ENCODE measurements around the gene TWSG1. TPM values are rescaled to one million over a fixed set of nuclear protein-coding genes. Genes with fewer than 3 reads are reported as not detected.
"Not testable (repeated sequence)": the region's sequence is repeated elsewhere in the genome, so short reads cannot be mapped to it uniquely, and the experiment has no call there.

The TWSG1 gene
- total RNA-seq, 1 donor: 101 TPM

DNA sequence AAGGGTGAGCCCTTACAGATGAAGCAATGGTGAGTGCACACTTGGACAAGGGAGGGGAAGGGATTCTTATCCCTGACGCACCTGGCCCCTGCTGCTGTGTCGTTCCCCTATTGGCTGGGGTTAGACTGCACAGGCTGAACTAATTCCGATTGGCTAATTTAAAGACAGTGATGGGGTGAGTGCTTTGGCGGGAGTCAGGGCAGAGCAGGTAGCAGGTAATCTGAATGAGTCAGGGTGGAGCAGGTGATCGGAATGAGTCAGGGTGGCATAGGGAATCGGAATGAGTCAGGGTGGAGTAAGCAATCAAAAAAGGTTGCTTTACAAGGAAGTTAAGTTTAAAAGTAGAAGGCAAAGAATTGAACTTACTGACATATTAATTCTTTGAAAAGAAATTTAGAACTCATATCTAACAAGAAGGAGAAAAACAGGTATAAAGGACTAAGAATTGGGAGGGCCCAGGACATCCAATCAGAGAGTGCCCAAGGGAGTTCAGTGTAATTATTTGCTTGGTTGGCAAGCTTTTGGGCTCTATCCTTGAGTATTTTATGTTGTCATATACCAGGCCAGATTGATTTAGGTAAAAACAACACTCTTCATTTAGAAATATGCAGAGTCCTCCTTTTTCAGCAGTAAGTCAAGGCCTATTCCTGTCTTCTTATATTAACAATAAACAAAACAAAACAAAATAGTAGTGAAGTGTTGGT, 88.4 kb downstream of the TWSG1 start:
- H3K27ac ChIP-seq (ENCODE audit: low read depth, low read length): no peak overlapping the region
- H3K4me1 ChIP-seq (ENCODE audit: insufficient read depth, low read length): peaks cover 3% of the 10 kb centered on the region
- no peaks in the 10 kb centered on the region for H3K9me3 ChIP-seq (ENCODE audit: low read depth, low read length)
- no peak for DNase-seq (ENCODE audit: insufficient read length, low spot score, missing footprints)
- H3K79me2 ChIP-seq (ENCODE audit: insufficient read depth, low read length): no peaks in the 10 kb centered on the region
- no peak overlapping the region for H3K4me2 ChIP-seq (ENCODE audit: insufficient read depth, low read length)
- H3K36me3 ChIP-seq (ENCODE audit: insufficient read depth, low read length): no peaks in the 10 kb centered on the region
- no peak overlapping the region for H3K4me3 ChIP-seq (ENCODE audit: insufficient read depth, low read length)
- TF ChIP-seq, protein P1, sequence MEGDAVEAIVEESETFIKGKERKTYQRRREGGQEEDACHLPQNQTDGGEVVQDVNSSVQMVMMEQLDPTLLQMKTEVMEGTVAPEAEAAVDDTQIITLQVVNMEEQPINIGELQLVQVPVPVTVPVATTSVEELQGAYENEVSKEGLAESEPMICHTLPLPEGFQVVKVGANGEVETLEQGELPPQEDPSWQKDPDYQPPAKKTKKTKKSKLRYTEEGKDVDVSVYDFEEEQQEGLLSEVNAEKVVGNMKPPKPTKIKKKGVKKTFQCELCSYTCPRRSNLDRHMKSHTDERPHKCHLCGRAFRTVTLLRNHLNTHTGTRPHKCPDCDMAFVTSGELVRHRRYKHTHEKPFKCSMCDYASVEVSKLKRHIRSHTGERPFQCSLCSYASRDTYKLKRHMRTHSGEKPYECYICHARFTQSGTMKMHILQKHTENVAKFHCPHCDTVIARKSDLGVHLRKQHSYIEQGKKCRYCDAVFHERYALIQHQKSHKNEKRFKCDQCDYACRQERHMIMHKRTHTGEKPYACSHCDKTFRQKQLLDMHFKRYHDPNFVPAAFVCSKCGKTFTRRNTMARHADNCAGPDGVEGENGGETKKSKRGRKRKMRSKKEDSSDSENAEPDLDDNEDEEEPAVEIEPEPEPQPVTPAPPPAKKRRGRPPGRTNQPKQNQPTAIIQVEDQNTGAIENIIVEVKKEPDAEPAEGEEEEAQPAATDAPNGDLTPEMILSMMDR (IDR thresholded peaks at IDR 0.05; ENCODE audit: extremely low read depth, low read depth, low read length): no peak
- no peaks in the 10 kb centered on the region for H3K27me3 ChIP-seq (ENCODE audit: insufficient read depth, low read length)
- no peak overlapping the region for H2AFZ ChIP-seq (ENCODE audit: low read length)
- H4K20me1 ChIP-seq (ENCODE audit: insufficient read depth, low read length): no peaks in the 10 kb centered on the region

DNA sequence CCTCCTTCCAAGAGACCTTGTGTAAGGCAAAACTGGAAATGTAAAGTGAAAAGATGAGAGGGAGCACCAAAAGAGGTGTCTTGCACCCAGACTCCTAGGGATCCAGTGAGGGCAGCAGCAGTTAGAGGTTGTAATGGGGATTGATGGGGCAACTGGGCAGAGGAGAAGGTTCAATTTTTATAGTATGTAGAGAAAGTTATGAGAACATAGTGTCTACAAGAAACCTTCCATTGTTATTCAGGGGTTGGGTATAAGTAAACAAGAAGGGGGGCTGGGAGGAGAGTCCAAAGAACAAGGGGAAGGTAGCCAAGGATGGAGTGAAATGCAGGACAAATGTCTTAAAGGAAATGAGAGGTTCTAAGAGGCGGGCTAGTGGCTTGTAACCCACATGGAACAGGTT, 89.1 kb downstream of the TWSG1 start:
- H3K79me2 ChIP-seq (ENCODE audit: insufficient read depth, low read length); H3K4me3 ChIP-seq (ENCODE audit: insufficient read depth, low read length); H3K27me3 ChIP-seq (ENCODE audit: insufficient read depth, low read length); H3K9me3 ChIP-seq (ENCODE audit: low read depth, low read length); H3K36me3 ChIP-seq (ENCODE audit: insufficient read depth, low read length); H3K4me2 ChIP-seq (ENCODE audit: insufficient read depth, low read length); H3K4me1 ChIP-seq (ENCODE audit: insufficient read depth, low read length); H2AFZ ChIP-seq (ENCODE audit: low read length); H3K27ac ChIP-seq (ENCODE audit: low read depth, low read length); H4K20me1 ChIP-seq (ENCODE audit: insufficient read depth, low read length); DNase-seq (ENCODE audit: insufficient read length, low spot score, missing footprints): not testable (repeated sequence)

- not testable (repeated sequence) for H3K4me3 ChIP-seq (ENCODE audit: insufficient read depth, low read length); H3K4me1 ChIP-seq (ENCODE audit: insufficient read depth, low read length); H3K79me2 ChIP-seq (ENCODE audit: insufficient read depth, low read length); H3K27ac ChIP-seq (ENCODE audit: low read depth, low read length); H3K9me3 ChIP-seq (ENCODE audit: low read depth, low read length); H3K27me3 ChIP-seq (ENCODE audit: insufficient read depth, low read length); DNase-seq (ENCODE audit: insufficient read length, low spot score, missing footprints); H4K20me1 ChIP-seq (ENCODE audit: insufficient read depth, low read length); H2AFZ ChIP-seq (ENCODE audit: low read length); H3K4me2 ChIP-seq (ENCODE audit: insufficient read depth, low read length); H3K36me3 ChIP-seq (ENCODE audit: insufficient read depth, low read length)
Measured at GRCh38 chr18:9424235-9424634, 89.7 kb downstream of the TWSG1 start.

DNA sequence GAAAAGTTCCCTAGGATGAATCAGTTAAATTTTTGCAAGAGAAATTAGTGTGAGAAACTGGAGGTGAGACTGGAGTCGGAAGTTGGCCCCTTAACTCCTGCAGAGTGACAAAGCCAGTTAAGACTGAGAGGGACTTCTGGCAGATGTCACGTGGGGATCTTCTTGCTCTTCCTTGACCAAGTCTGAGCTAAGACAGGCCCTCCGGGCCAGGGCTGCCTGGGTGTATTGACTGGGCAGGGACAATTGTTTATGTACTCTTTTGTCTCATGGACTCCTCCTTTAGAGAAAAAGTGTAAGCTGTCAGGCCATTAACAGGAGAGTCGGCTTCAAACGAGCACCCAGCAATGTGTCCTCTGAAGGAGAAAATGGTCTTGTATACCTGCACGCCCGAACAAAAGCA, 92.2 kb downstream of the TWSG1 start:
- Histone ChIP-seq H3K4me2 (ENCODE audit: insufficient read depth, low read length) (no peak overlapping the region), H3K27me3 (ENCODE audit: insufficient read depth, low read length) (no peaks in the 10 kb centered on the region), H4K20me1 (ENCODE audit: insufficient read depth, low read length) (no peaks in the 10 kb centered on the region), H3K36me3 (ENCODE audit: insufficient read depth, low read length) (no peaks in the 10 kb centered on the region), H3K4me1 (ENCODE audit: insufficient read depth, low read length) (no peaks in the 10 kb centered on the region), H2AFZ (ENCODE audit: low read length) (no peak overlapping the region), H3K4me3 (ENCODE audit: insufficient read depth, low read length) (no peak overlapping the region), H3K27ac (ENCODE audit: low read depth, low read length) (no peak overlapping the region), H3K9me3 (ENCODE audit: low read depth, low read length) (no peaks in the 10 kb centered on the region), H3K79me2 (ENCODE audit: insufficient read depth, low read length) (no peaks in the 10 kb centered on the region)
- DNase-seq (ENCODE audit: insufficient read length, low spot score, missing footprints): no peak
- TF ChIP-seq, protein P1 (IDR thresholded peaks at IDR 0.05; ENCODE audit: extremely low read depth, low read depth, low read length): no peak

DNA sequence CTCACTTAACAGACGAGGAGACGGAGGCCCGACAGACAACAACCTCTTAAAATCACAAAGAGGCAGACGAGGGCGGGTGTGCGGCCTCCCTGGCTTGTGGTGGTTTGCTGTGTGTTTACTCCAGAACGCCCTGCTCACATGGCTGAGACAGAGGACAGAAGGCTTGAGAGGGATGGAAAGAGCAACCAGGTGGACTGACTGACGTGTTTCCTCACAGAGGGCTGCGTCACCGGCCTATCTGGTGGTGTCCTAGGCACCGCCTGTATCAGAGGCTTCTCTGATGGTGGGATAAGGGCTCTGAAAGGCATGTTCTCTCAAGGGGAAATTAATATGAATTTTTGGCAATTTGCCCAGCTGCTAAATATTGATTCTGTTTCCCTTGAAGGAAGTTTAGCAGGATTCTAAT, 93.7 kb downstream of the TWSG1 start:
- H3K4me2 ChIP-seq (ENCODE audit: insufficient read depth, low read length): no peak overlapping the region
- no peak overlapping the region for H2AFZ ChIP-seq (ENCODE audit: low read length)
- H3K79me2 ChIP-seq (ENCODE audit: insufficient read depth, low read length): no peaks in the 10 kb centered on the region
- H3K27me3 ChIP-seq (ENCODE audit: insufficient read depth, low read length): no peaks in the 10 kb centered on the region
- H3K36me3 ChIP-seq (ENCODE audit: insufficient read depth, low read length): no peaks in the 10 kb centered on the region
- no peak overlapping the region for H3K27ac ChIP-seq (ENCODE audit: low read depth, low read length)
- no peaks in the 10 kb centered on the region for H3K4me1 ChIP-seq (ENCODE audit: insufficient read depth, low read length)
- H4K20me1 ChIP-seq (ENCODE audit: insufficient read depth, low read length): no peaks in the 10 kb centered on the region
- no peak for DNase-seq (ENCODE audit: insufficient read length, low spot score, missing footprints)
- no peak overlapping the region for H3K4me3 ChIP-seq (ENCODE audit: insufficient read depth, low read length)
- TF ChIP-seq, protein P1 (IDR thresholded peaks at IDR 0.05; ENCODE audit: extremely low read depth, low read depth, low read length): no peak
- H3K9me3 ChIP-seq (ENCODE audit: low read depth, low read length): no peaks in the 10 kb centered on the region
